ENCODE results near the gene UGT3A1.

Gene UGT3A1

GRCh38 chr5:35908228-35908627 is 83.0 kb downstream of the UGT3A1 start:
- DNase-seq (ENCODE audit: low read depth) = no peak
- Histone ChIP-seq H3K4me1 (ENCODE audit: control insufficient read depth, insufficient read depth, low read length) (no peaks in the 10 kb centered on the region), H3K27me3 (replicated peaks; ENCODE audit: control insufficient read depth, insufficient read depth, low read length) (no peaks in the 10 kb centered on the region), H3K4me3 (ENCODE audit: low read length) (no peak overlapping the region), H3K9ac (ENCODE audit: low read length) (no peak overlapping the region), H3K9me3 (ENCODE audit: control insufficient read depth, low read length) (no peaks in the 10 kb centered on the region), H3K36me3 (ENCODE audit: control insufficient read depth, insufficient read depth, low read length, severe bottlenecking) (no peaks in the 10 kb centered on the region)

- no peaks in the 10 kb centered on the region for H3K9me3 ChIP-seq (ENCODE audit: control insufficient read depth, low read length)
- DNase-seq (ENCODE audit: low read depth) = no peak
- no peaks in the 10 kb centered on the region for H3K4me1 ChIP-seq (ENCODE audit: control insufficient read depth, insufficient read depth, low read length)
- no peak overlapping the region for H3K9ac ChIP-seq (ENCODE audit: low read length)
- H3K36me3 ChIP-seq (ENCODE audit: control insufficient read depth, insufficient read depth, low read length, severe bottlenecking) = no peaks in the 10 kb centered on the region
- H3K27me3 ChIP-seq (replicated peaks; ENCODE audit: control insufficient read depth, insufficient read depth, low read length) = no peaks in the 10 kb centered on the region
- H3K4me3 ChIP-seq (ENCODE audit: low read length) = no peak overlapping the region
Measured at GRCh38 chr5:35904443-35905132, 86.6 kb downstream of the UGT3A1 start.

GRCh38 chr5:35903631-35904203 is 87.5 kb downstream of the UGT3A1 start:
- no peak for DNase-seq (ENCODE audit: low read depth)
- no peak overlapping the region for H3K9ac ChIP-seq (ENCODE audit: low read length)
- H3K9me3 ChIP-seq (ENCODE audit: control insufficient read depth, low read length) = no peaks in the 10 kb centered on the region
- no peak overlapping the region for H3K4me3 ChIP-seq (ENCODE audit: low read length)
- no peaks in the 10 kb centered on the region for H3K27me3 ChIP-seq (replicated peaks; ENCODE audit: control insufficient read depth, insufficient read depth, low read length)
- peaks cover 8% of the 10 kb centered on the region for H3K4me1 ChIP-seq (ENCODE audit: control insufficient read depth, insufficient read depth, low read length)
- no peaks in the 10 kb centered on the region for H3K36me3 ChIP-seq (ENCODE audit: control insufficient read depth, insufficient read depth, low read length, severe bottlenecking)

- Histone ChIP-seq H3K9ac (ENCODE audit: low read length) (no peak overlapping the region), H3K4me1 (ENCODE audit: control insufficient read depth, insufficient read depth, low read length) (peaks cover 9% of the 10 kb centered on the region), H3K27me3 (replicated peaks; ENCODE audit: control insufficient read depth, insufficient read depth, low read length) (no peaks in the 10 kb centered on the region), H3K36me3 (ENCODE audit: control insufficient read depth, insufficient read depth, low read length, severe bottlenecking) (no peaks in the 10 kb centered on the region), H3K9me3 (ENCODE audit: control insufficient read depth, low read length) (no peaks in the 10 kb centered on the region), H3K4me3 (ENCODE audit: low read length) (no peak overlapping the region)
- peak; percentile 13 for DNase-seq (ENCODE audit: low read depth)
Measured at GRCh38 chr5:35902046-35902672, 89.0 kb downstream of the UGT3A1 start.

Measured in adipocyte (in vitro differentiated cells).